Loucy (cell line): ENCODE results near the gene FAM171A2.
A peak's percentile ranks its signal among the peaks of the same experiment; 100 is the strongest.

Experiments used
- EZH2phosphoT487 ChIP-seq: fragments of 200-600 bp; IDR thresholded peaks from 2 replicates; pipeline ENCODE4 v1.6.1; 2018; ENCODE audit warnings: antibody characterized with exemption, mild to moderate bottlenecking, moderate library complexity, borderline replicate concordance
- TF ChIP-seq, protein P1 (sequence below): fragments of 200-600 bp; sonication (generic); conservative IDR thresholded peaks from 2 replicates; pipeline ENCODE4 v1.5.1; 2014; ENCODE audit warnings: mild to moderate bottlenecking, antibody characterized with exemption, low read length

GRCh38 chr17:44363613-44364159, at the start of gene FAM171A2:
- TF ChIP-seq, protein P1, sequence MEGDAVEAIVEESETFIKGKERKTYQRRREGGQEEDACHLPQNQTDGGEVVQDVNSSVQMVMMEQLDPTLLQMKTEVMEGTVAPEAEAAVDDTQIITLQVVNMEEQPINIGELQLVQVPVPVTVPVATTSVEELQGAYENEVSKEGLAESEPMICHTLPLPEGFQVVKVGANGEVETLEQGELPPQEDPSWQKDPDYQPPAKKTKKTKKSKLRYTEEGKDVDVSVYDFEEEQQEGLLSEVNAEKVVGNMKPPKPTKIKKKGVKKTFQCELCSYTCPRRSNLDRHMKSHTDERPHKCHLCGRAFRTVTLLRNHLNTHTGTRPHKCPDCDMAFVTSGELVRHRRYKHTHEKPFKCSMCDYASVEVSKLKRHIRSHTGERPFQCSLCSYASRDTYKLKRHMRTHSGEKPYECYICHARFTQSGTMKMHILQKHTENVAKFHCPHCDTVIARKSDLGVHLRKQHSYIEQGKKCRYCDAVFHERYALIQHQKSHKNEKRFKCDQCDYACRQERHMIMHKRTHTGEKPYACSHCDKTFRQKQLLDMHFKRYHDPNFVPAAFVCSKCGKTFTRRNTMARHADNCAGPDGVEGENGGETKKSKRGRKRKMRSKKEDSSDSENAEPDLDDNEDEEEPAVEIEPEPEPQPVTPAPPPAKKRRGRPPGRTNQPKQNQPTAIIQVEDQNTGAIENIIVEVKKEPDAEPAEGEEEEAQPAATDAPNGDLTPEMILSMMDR = peak; percentile 56
- no peak for TF ChIP-seq EZH2phosphoT487
